IPS-20b (cell line): Measurements from ENCODE around the gene FMNL3.

ENCODE experiments used
- H3K27ac ChIP-seq: one replicate; pipeline ENCODE4 v1.5.1; 2013; ENCODE audit warnings: low read length
- H3K27me3 ChIP-seq: 2 replicates; pipeline ENCODE4 v1.6.1; 2013; ENCODE audit warnings: mild to moderate bottlenecking, low read length, inconsistent platforms; ENCODE audit not compliant: insufficient read depth
- H3K36me3 ChIP-seq: 2 replicates; pipeline ENCODE4 v1.6.1; 2013; ENCODE audit warnings: low read depth, mild to moderate bottlenecking, inconsistent platforms, low read length, moderate library complexity; ENCODE audit not compliant: insufficient read depth
- H3K4me1 ChIP-seq: 2 replicates; pipeline ENCODE4 v1.6.1; 2013; ENCODE audit warnings: mild to moderate bottlenecking, control low read depth, inconsistent platforms, low read length, moderate library complexity; ENCODE audit not compliant: insufficient read depth
- H3K4me3 ChIP-seq: 2 replicates; pipeline ENCODE4 v1.5.1; 2013; ENCODE audit warnings: mild to moderate bottlenecking, low read length, inconsistent platforms
- H3K9ac ChIP-seq: 2 replicates; pipeline ENCODE4 v1.6.1; 2013; ENCODE audit warnings: low read depth, mild to moderate bottlenecking, inconsistent platforms, low read length, moderate library complexity
- H3K9me3 ChIP-seq: 2 replicates; pipeline ENCODE4 v1.6.1; 2013; ENCODE audit warnings: mild to moderate bottlenecking, low read depth, low read length, inconsistent platforms; ENCODE audit not compliant: insufficient read depth

The FMNL3 gene

DNA sequence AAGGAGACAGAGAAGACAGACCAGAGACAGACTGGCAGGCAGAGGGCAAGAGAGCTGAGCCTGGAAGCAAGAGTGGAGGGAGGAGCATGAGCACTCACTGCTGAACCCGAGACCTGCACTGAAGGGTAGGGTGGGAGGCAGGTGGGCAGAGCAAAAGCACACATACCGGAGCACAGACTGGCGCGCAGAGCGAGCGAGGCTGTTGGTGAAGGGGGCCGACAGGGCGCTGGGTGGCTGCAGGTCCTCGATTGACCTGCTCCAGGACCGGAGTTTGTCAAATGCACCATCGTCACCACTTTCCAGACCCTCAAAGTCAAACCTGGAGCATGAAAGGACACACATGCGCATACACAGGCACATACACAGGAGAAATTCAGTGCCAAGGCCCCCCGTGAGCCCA is 48.9 kb downstream of the FMNL3 start:
- Histone ChIP-seq H3K4me3 (no peak overlapping the region), H3K27me3 (no peaks in the 10 kb centered on the region), H3K36me3 (peaks cover 85% of the 10 kb centered on the region), H3K9ac (no peak overlapping the region), H3K9me3 (no peaks in the 10 kb centered on the region), H3K27ac (no peak overlapping the region), H3K4me1 (peaks cover 6% of the 10 kb centered on the region; the same call in 1 of the 2 replicates)

DNA sequence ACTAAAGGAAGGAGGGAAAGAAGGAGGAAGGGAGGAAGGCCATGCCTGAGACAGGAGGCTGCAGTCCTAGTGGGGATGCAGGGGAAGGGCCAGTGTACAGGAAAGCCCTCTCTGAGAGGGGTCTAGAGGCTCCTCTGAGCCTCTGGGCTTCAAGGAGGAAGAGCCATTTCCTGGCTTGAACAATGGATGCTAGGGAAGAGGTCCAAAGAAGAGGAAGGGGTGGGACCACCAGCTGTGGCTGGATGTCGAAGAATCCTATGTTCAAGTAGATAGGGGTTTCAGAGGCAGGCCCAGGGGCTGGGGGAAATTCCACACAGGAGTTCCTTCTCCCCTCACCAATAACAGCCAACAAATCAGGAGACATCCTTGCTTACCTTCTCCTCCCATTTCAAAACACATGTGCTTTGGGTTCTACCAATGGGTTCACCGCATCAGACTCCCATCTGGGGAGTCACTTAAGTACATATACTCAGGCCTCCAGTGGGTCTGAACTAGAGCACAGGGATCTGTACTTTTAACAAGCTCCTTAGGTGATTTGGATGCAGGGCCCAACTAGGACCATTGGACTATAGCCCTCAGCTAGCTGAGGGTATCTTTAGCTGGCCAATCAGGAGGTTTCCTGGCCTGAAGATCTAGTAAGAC is 51.5 kb downstream of the FMNL3 start:
- no peaks in the 10 kb centered on the region for H3K4me1 ChIP-seq
- H3K9me3 ChIP-seq = no peaks in the 10 kb centered on the region
- H3K27me3 ChIP-seq = no peaks in the 10 kb centered on the region
- no peak overlapping the region for H3K27ac ChIP-seq
- no peak overlapping the region for H3K9ac ChIP-seq
- H3K36me3 ChIP-seq = peaks cover 88% of the 10 kb centered on the region
- no peak overlapping the region for H3K4me3 ChIP-seq

DNA sequence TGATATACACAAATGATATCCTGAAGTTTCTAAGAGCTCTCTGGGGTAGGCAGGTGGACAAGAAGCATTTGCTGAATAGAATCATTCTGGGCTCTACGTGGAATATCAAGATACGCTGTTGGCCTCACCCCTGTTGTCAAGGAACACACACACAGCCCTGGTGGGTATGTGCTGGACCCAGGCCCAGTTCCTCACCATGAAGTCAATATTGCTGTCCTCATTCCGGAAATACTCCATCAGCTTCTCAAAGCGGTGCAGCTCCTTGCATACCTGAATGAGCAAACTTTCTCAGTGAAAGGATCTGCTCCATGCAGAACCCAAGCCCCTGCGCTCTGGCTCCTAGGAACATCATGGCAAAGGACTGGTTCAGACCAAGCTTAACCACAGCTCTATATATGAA is 52.5 kb downstream of the FMNL3 start:
- H3K9me3 ChIP-seq = no peaks in the 10 kb centered on the region
- no peak overlapping the region for H3K9ac ChIP-seq
- no peaks in the 10 kb centered on the region for H3K27me3 ChIP-seq
- H3K27ac ChIP-seq = no peak overlapping the region
- no peak overlapping the region for H3K4me3 ChIP-seq
- H3K36me3 ChIP-seq = peaks cover 91% of the 10 kb centered on the region
- H3K4me1 ChIP-seq = no peaks in the 10 kb centered on the region

DNA sequence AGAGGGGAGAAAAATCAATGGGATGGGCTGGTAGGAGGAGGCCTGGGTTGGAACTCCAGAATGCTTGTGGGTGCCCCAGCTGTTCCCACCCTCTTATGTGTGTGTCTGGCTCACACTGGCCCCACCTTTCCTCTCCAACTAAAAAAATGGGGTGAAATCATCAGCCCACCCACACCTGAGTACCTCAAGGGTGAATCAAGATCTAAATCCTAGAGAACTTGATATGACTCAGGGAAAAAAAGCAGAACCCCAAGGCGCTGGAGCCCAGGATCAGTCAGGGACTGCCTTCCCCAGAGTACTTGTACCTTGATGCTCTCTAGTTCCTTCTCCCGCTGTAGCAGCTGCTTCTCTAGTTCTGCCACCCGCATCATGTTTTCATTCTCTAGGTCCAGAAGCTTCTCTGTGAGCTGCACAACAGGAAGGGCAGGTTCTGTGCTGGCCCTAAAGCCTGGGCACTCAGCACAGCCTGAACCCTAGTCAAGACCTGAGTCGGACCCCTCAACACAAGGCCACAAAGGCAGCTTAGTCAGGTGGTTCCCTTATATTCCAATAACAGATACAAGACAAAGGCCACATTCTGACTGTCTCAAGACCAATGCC is 54.2 kb downstream of the FMNL3 start:
- no peaks in the 10 kb centered on the region for H3K4me1 ChIP-seq
- no peak overlapping the region for H3K9ac ChIP-seq
- no peaks in the 10 kb centered on the region for H3K9me3 ChIP-seq
- no peak overlapping the region for H3K27ac ChIP-seq
- H3K27me3 ChIP-seq = no peaks in the 10 kb centered on the region
- H3K4me3 ChIP-seq = no peak overlapping the region
- peaks cover 94% of the 10 kb centered on the region for H3K36me3 ChIP-seq

DNA sequence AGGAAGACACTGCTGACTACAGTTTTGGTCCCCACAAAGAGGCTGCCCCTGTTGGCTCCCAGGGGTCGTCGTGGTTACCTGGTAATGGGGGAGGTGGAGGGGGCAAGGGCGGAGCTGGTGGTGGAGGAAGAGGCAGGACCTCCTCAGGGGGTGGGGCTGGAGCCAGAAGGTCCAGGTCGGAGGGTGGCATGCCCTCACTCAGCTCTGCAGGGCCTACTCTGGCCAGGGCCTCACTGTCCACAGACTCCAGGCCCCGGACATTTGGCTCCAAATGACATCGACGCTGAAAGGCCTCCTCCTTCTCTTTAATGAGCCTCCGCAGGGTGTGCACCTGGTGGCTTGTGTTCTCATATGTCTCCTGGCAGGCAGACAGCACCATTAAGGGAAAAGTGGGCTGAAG is 55.4 kb downstream of the FMNL3 start:
- H3K9ac ChIP-seq = no peak overlapping the region
- no peaks in the 10 kb centered on the region for H3K9me3 ChIP-seq
- H3K27ac ChIP-seq = no peak overlapping the region
- H3K4me3 ChIP-seq = no peak overlapping the region
- no peaks in the 10 kb centered on the region for H3K4me1 ChIP-seq
- no peaks in the 10 kb centered on the region for H3K27me3 ChIP-seq
- H3K36me3 ChIP-seq = peaks cover 93% of the 10 kb centered on the region

DNA sequence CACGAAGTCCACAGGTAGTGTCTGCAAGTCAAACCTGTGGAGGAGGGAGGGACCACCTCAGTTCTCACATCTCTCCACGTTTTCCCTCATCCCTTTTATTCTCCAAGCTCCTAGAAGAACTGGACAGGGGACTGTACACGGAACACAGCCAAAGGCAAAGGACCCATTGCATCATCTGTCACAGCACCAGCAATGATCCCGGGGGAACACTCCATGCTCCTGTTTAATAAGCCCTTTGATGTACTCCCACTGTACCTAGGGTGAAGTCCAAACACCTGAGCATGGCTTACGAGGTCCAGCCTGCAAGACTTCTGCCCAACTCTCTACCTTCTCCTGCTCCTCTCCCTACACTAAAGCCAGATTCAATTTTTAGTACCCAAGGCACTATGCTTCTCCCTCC is 57.3 kb downstream of the FMNL3 start:
- no peak overlapping the region for H3K9ac ChIP-seq

DNA sequence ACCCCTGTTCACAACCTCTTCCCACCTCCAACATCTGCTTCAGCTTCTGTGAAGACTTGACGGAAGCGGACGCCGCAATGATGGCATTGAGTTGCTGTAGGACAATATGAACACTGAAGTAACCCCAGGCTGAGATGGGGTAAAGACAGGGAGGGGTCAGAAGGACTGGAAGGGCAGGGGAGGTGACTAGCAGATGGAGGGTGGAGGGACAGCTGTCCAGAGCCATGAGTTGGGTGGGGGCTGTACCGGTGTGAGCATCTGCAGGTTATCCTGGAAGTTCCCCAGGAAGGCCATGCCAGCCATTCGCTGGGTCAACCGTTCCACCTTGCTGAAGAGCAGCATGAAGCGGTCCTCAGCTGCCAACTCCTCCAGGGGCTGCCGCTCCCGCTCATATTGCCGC is 57.8 kb downstream of the FMNL3 start:
- H3K27me3 ChIP-seq = no peaks in the 10 kb centered on the region
- no peak overlapping the region for H3K27ac ChIP-seq
- H3K9ac ChIP-seq = no peak overlapping the region
- H3K9me3 ChIP-seq = no peaks in the 10 kb centered on the region
- peaks cover 93% of the 10 kb centered on the region for H3K36me3 ChIP-seq
- no peaks in the 10 kb centered on the region for H3K4me1 ChIP-seq
- no peak overlapping the region for H3K4me3 ChIP-seq

More for the DNA sequence above, 57.3 kb downstream of the FMNL3 start:
- Histone ChIP-seq H3K27ac (no peak overlapping the region), H3K27me3 (no peaks in the 10 kb centered on the region), H3K4me1 (no peaks in the 10 kb centered on the region), H3K4me3 (no peak overlapping the region), H3K36me3 (peaks cover 94% of the 10 kb centered on the region), H3K9me3 (no peaks in the 10 kb centered on the region)

DNA sequence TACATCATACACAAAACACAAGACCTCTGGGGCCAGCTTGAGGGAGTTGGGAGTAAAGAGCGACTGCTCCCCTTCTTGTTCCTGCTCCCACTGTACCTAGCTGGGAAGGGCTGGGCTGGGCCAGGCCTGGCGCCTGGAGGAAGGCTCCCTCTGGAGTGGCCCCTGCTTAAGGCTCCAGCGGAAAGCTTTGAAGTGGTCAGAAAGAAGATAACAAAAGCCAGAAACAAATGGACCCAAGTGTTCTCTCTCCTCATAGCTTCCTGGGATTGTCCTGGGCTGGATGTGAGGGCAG is 58.5 kb downstream of the FMNL3 start:
- Histone ChIP-seq H3K4me3 (no peak overlapping the region), H3K4me1 (no peaks in the 10 kb centered on the region), H3K27ac (no peak overlapping the region), H3K36me3 (peaks cover 94% of the 10 kb centered on the region), H3K27me3 (no peaks in the 10 kb centered on the region), H3K9ac (no peak overlapping the region), H3K9me3 (no peaks in the 10 kb centered on the region)

DNA sequence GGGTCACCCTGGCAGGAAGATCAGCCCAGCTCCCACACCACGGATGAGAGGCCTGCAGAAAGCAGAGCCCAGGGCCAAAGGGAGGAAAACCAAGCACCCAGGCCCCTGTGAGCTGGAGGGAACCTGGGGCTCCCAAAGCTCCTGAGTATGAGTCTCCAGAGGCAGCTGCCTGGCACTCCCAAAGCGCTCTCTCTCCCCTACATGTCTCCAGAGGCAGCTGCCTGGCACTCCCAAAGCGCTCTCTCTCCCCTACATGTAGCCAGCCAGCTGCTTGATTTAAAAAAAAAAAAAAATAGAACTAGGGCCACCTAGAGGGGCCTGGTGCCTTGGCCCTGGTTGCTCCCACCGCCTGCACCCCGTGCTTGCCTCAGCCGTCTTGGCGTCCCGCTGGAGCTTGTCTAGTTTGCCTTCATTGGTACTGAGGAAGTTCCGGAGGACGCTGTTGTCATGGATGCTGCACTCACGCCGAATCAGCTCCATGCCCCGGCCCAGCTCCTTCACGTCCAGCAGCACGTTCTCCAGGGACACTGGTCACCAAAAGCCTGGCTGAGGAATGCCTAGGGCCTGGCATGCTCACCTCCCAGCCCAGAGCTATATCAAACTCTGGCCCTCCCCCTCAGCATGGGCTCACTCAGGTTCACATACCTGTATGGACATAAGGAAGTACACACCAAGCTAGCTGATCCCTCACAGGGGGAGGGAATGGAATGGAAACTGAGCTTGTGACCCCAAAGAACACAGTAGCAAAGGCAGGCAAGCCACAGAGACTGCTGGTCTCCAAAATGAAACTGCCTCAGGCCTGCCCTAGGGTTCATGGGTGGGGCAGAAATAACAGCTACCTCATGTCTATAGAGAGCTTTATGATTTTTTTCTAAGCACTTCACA is 59.1 kb downstream of the FMNL3 start:
- Histone ChIP-seq H3K9ac (no peak overlapping the region), H3K27ac (no peak overlapping the region), H3K4me3 (no peak overlapping the region), H3K4me1 (no peaks in the 10 kb centered on the region), H3K27me3 (no peaks in the 10 kb centered on the region), H3K9me3 (no peaks in the 10 kb centered on the region), H3K36me3 (peaks cover 94% of the 10 kb centered on the region)

DNA sequence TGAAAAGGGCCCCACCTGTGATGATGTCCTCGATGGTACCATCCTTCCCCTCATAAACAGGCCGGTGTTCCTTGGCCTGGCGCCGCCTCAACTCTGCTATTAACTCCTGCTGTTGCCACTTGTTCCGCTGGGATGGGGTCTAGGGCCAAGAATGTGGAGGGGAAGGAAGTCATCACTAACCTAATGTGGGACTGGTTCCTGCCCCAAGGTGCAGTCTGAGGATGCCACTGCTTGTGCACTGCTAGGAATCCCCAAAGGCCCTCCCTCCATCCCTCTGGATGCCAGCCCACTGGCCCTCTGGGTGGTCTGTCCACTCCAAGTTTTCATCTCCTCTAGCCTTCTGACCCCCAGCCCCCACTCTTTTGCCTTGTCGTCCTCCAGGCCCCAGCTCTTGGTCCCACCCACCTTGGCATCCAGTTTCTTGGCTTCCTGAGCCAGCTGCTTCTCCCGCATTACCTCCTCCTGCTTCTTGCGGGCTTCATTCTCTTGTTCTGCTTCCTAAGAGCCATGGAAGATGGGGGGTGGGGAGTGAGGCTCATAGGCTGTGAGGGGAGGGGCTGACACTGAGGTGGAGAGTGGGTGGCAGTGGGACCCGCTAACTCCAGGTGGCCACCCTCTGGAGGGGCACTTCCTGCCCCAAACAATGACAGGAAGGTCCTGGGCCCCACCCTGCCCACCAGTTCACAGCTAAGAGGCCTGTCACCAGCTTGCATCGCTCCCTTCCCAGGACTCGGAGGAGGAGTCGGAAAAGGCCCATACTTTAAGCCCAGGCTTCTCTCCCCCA is 60.1 kb downstream of the FMNL3 start:
- Histone ChIP-seq H3K27ac (no peak overlapping the region), H3K9ac (no peak overlapping the region), H3K27me3 (no peaks in the 10 kb centered on the region), H3K9me3 (no peaks in the 10 kb centered on the region), H3K4me1 (no peaks in the 10 kb centered on the region), H3K36me3 (peaks cover 91% of the 10 kb centered on the region), H3K4me3 (no peak overlapping the region)

DNA sequence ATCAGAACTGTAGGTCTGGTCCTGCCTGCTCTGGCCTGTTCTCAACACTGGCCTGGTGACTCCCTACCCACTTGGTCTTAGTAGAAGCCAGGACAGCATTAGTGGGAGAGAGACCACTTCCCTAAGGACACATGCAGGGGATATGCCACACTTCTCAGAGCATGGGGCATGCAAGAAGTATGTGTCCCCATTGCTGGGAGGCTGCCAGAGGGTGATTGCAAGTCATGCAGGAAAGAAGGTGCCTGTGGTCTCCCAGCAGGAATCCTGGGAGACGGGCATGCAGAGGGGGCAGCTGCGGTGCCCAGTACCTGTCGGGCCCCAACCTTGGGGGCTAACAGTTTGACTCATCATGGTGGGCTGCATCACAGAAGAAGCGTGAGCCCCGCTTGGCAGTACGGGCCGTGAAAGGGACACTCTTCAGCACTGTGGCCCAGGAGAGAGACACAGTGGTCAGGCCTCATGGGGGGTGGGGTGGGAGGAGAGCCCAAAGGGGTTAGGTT is 60.8 kb downstream of the FMNL3 start:
- Histone ChIP-seq H3K4me1 (no peaks in the 10 kb centered on the region), H3K27ac (no peak overlapping the region), H3K27me3 (no peaks in the 10 kb centered on the region)

More for the DNA sequence above, 60.8 kb downstream of the FMNL3 start:
- H3K9ac ChIP-seq = no peak overlapping the region
- H3K4me3 ChIP-seq = no peak overlapping the region
- H3K36me3 ChIP-seq = peaks cover 85% of the 10 kb centered on the region
- H3K9me3 ChIP-seq = no peaks in the 10 kb centered on the region
